Mesodermal cell (in vitro differentiated cells): ENCODE results near the gene ACTL6B.

Source experiments
- H3K27ac ChIP-seq: 2 replicates; pipeline ENCODE4 v1.7.0; 2013; ENCODE audit warnings: mild to moderate bottlenecking, low read depth, low read length, moderate library complexity; ENCODE audit not compliant: severe bottlenecking
- H3K36me3 ChIP-seq: 2 replicates; pipeline ENCODE4 v1.7.1; 2013; ENCODE audit warnings: mild to moderate bottlenecking, low read length, moderate library complexity; ENCODE audit not compliant: control insufficient read depth, insufficient read depth
- H3K4me1 ChIP-seq: one replicate; pipeline ENCODE4 v1.7.1; 2013; ENCODE audit warnings: mild to moderate bottlenecking, low read length; ENCODE audit not compliant: insufficient read depth, control insufficient read depth, poor library complexity, severe bottlenecking
- H3K4me3 ChIP-seq: 2 replicates; pipeline ENCODE4 v1.7.0; 2013; ENCODE audit warnings: low read length, control low read depth, mild to moderate bottlenecking; ENCODE audit not compliant: insufficient read depth, poor library complexity, severe bottlenecking; ENCODE audit errors: extremely low read depth
- H3K9me3 ChIP-seq: 2 replicates; pipeline ENCODE4 v1.7.1; 2013; ENCODE audit warnings: mild to moderate bottlenecking, low read length, moderate library complexity; ENCODE audit not compliant: control insufficient read depth
- WGBS, 2 experiments: methylation state at CpG; one replicate each; pipeline ENCODE4 v1.1.5; 2013; ENCODE audit warnings: missing lambda C conversion rate in 2 of 2; ENCODE audit not compliant: insufficient coverage in 2 of 2; 5-methylcytosine and 5-hydroxymethylcytosine counted together

ACTL6B gene

GRCh38 chr7:100604976-100605911 is 51.0 kb downstream of the ACTL6B start:
- Histone ChIP-seq H3K9me3 (no peaks in the 10 kb centered on the region), H3K36me3 (peaks cover 7% of the 10 kb centered on the region), H3K27ac (no peak overlapping the region), H3K4me3 (peak overlapping the region; percentile 53), H3K4me1 (peaks cover 19% of the 10 kb centered on the region)
- 6 to 7% methylated on average over 58 to 59 of the region's 68 CpGs for WGBS, 2 experiments

GRCh38 chr7:100604028-100604975 is 51.9 kb downstream of the ACTL6B start:
- 1% methylated on average over 26 of the region's 70 CpGs for WGBS, 2 experiments

GRCh38 chr7:100603726-100604027 is 52.6 kb downstream of the ACTL6B start:
- H3K36me3 ChIP-seq: peaks cover 7% of the 10 kb centered on the region
- peak overlapping the region; percentile 53 for H3K4me3 ChIP-seq
- peaks cover 21% of the 10 kb centered on the region for H3K4me1 ChIP-seq
- 9 to 10% methylated on average over 10 of the region's 10 CpGs for WGBS, 2 experiments
- no peaks in the 10 kb centered on the region for H3K9me3 ChIP-seq
- peak overlapping the region; percentile 88 for H3K27ac ChIP-seq

More at GRCh38 chr7:100604028-100604975, 51.9 kb downstream of the ACTL6B start:
- peak overlapping the region; percentile 88 for H3K27ac ChIP-seq
- peaks cover 21% of the 10 kb centered on the region for H3K4me1 ChIP-seq
- no peaks in the 10 kb centered on the region for H3K9me3 ChIP-seq
- peak overlapping the region; percentile 53 for H3K4me3 ChIP-seq
- H3K36me3 ChIP-seq: peaks cover 7% of the 10 kb centered on the region

DNA sequence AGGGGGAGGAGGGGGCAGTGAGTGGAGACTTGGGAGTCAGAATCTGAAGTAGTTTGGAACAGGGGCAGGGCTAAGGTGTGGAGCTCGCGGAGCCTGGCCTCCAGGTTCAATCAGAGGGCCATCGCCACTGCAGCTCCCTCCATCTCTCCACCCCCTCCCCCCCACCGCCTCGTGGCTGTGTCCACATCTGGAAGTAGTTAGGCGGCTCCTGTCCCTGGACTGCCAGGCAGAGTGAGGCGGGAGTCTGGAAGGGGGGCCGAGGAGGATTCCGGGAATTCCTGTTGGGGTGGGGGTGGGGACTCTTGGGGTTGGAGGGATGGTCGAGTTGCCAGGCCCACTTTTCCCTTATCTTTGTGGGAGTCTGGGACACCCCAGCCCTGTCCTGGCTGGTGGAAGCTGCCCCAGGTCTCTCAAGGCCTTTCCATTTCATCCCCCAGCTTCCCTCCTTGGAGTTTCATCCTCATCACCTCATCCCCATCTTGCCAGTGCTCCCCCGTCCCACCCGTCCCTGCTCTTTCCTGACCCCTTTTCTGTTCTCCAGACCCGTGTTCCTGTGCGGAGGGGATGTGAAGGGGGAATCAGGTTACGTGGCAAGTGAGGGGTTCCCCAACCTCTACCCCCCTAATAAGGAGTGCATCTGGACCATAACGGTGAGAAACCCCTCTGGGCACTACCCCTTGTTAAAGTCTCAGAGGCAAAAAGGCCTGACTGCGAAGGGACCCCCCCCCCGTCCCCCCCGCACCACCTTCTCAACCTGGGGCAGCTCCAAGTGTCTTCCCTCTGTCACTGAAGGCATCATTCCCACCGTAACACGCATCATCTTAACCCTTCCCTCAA is 53.1 kb downstream of the ACTL6B start:
- WGBS, 2 experiments: 18% methylated on average over 4 to 6 of the region's 21 CpGs
- H3K4me1 ChIP-seq: peaks cover 21% of the 10 kb centered on the region
- H3K4me3 ChIP-seq: peak overlapping the region; percentile 53
- peaks cover 7% of the 10 kb centered on the region for H3K36me3 ChIP-seq
- peak overlapping the region; percentile 88 for H3K27ac ChIP-seq
- no peaks in the 10 kb centered on the region for H3K9me3 ChIP-seq

DNA sequence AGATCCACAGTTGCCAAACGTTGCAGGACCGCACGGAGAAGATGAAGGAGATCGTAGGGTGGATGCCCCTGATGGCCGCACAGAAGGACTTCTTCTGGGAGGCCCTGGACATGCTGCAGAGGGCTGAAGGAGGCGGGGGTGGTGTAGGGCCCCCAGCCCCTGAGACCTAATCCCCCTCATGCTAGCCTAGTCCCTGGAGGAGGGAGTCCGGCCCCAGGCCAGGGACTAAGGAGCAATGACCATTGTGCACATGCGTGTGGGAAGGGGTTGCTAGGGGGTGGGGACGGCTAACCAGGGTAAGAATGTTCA is 55.6 kb downstream of the ACTL6B start:
- Histone ChIP-seq H3K27ac (no peak overlapping the region), H3K4me1 (peaks cover 21% of the 10 kb centered on the region), H3K4me3 (no peak overlapping the region), H3K9me3 (no peaks in the 10 kb centered on the region), H3K36me3 (no peaks in the 10 kb centered on the region)
- WGBS, 2 experiments: 89 to 92% methylated on average over 7 to 9 of the region's 9 CpGs

DNA sequence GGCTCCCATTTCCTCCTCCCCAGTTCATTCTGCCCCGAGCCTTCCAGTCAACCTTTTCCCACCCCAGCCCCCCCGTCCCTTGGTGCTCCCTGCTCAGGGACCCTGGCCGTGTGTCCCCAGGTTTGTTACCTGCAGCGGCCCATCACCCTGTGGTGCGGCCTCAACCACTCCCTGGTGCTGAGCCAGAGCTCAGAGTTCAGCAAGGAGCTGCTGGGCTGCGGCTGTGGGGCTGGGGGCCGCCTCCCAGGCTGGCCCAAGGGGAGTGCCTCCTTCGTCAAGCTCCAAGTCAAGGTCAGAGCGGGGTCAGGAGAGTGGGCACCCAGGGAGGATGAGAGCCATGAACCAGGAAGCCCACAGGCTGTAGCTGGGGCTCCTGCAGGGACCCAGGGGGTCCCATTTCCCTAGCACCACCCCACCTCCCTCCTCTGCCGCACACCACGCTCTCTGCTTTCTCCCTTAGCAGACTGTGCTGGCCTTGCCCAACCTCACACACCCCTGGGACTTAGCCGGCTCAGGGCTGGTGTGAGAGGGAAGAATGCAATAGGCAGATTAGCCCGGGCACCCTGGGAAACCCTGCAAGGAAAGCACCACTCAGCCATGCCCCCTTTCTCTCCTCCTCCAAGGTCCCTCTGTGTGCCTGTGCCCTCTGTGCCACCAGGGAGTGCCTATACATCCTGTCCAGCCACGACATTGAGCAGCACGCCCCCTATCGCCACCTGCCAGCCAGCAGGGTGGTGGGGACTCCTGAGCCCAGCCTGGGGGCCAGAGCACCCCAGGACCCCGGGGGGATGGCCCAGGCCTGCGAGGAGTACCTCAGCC is 56.1 kb downstream of the ACTL6B start:
- 85 to 88% methylated on average over 7 to 15 of the region's 18 CpGs for WGBS, 2 experiments
- Histone ChIP-seq H3K9me3 (no peaks in the 10 kb centered on the region), H3K36me3 (no peaks in the 10 kb centered on the region), H3K27ac (no peak overlapping the region), H3K4me3 (no peak overlapping the region), H3K4me1 (peaks cover 21% of the 10 kb centered on the region)

DNA sequence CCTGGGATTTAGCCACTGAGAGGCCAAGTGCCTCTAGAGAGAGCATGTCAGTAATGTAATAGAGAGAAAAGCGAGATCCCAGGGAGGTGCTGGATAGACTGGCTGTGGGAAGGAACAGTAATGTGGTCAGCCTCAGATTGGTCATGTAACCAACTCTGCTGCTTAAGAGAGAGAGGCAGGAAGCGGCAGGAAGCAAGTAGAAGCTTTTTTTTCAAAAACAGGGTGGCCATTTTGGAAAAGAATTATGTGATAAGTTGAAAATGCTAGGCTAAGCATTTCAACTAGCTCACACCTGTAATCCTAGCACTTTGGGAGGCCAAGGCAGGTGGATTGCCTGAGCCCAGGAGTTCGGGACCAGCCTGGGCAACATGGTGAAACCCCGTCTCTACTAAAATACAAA is 57.8 kb downstream of the ACTL6B start:
- Histone ChIP-seq H3K9me3 (no peaks in the 10 kb centered on the region), H3K27ac (no peak overlapping the region), H3K4me3 (no peak overlapping the region), H3K4me1 (peaks cover 16% of the 10 kb centered on the region), H3K36me3 (no peaks in the 10 kb centered on the region)
- 89 to 97% methylated on average over 4 of the region's 4 CpGs for WGBS, 2 experiments

- Histone ChIP-seq H3K4me1 (peaks cover 1% of the 10 kb centered on the region), H3K36me3 (no peaks in the 10 kb centered on the region), H3K9me3 (no peaks in the 10 kb centered on the region), H3K27ac (no peak overlapping the region), H3K4me3 (no peak overlapping the region)
- 86 to 100% methylated on average over 2 to 3 of the region's 7 CpGs for WGBS, 2 experiments
These were observed 61.1 kb downstream of the ACTL6B start for GRCh38 chr7:100595188-100595587.
